ENCODE data around the gene SELENOM. TPM values are rescaled to one million over a fixed set of nuclear protein-coding genes. Genes with fewer than 3 reads are reported as not detected.
A peak's percentile ranks its signal among the peaks of the same experiment; 100 is the strongest.

The SELENOM gene
- 11.8 TPM for total RNA-seq

GRCh38 chr22:31107178-31107893 lies at the start of gene SELENOM:
TSS of gene SELENOM (minus strand) at chr22:31107568. CDS start at chr22:31107505, 63 bp downstream.
- FAIRE-seq (no peak), DNase-seq (ENCODE audit: low spot score in 2 of 2) (peak; percentile 91 to 98)

GRCh38 chr22:31155422-31155821 lies 48.1 kb upstream of the SELENOM start:
- DNase-seq (ENCODE audit: low spot score in 2 of 2) (no peak), FAIRE-seq (no peak)

GRCh38 chr22:31154975-31155374 lies 47.6 kb upstream of the SELENOM start:
- DNase-seq (ENCODE audit: low spot score in 2 of 2), result no peak
- FAIRE-seq, result no peak

- DNase-seq (ENCODE audit: low spot score in 2 of 2) (no peak), FAIRE-seq (no peak)
Measured at GRCh38 chr22:31153357-31153756, 46.0 kb upstream of the SELENOM start.

GRCh38 chr22:31151872-31152271 lies 44.5 kb upstream of the SELENOM start:
- DNase-seq (ENCODE audit: low spot score in 2 of 2), result no peak
- FAIRE-seq, result no peak

GRCh38 chr22:31150615-31151014 lies 43.2 kb upstream of the SELENOM start:
- DNase-seq (ENCODE audit: low spot score in 2 of 2) (no peak), FAIRE-seq (no peak)

GRCh38 chr22:31148953-31149627 lies 41.7 kb upstream of the SELENOM start:
- no peak for FAIRE-seq
- DNase-seq (ENCODE audit: low spot score in 2 of 2), result peak; percentile 55 to 83

GRCh38 chr22:31148488-31148887 lies 41.1 kb upstream of the SELENOM start:
- DNase-seq (ENCODE audit: low spot score in 2 of 2), result peak; percentile 4 to 27
- FAIRE-seq, result no peak

GRCh38 chr22:31144223-31144622 lies 36.9 kb upstream of the SELENOM start:
- DNase-seq (ENCODE audit: low spot score in 2 of 2) (no peak), FAIRE-seq (no peak)

GRCh38 chr22:31143537-31143936 lies 36.2 kb upstream of the SELENOM start:
- FAIRE-seq (no peak), DNase-seq (ENCODE audit: low spot score in 2 of 2) (peak in 1 of 2 donors; percentile 24)

- FAIRE-seq (no peak), DNase-seq (ENCODE audit: low spot score in 2 of 2) (peak in 1 of 2 donors; percentile 6)
Measured at GRCh38 chr22:31143038-31143437, 35.7 kb upstream of the SELENOM start.

- DNase-seq (ENCODE audit: low spot score in 2 of 2), result peak in 1 of 2 donors; percentile 4
- no peak for FAIRE-seq
Measured at GRCh38 chr22:31142285-31142684, 34.9 kb upstream of the SELENOM start.

GRCh38 chr22:31141551-31141950 lies 34.2 kb upstream of the SELENOM start:
- FAIRE-seq (no peak), DNase-seq (ENCODE audit: low spot score in 2 of 2) (no peak)

GRCh38 chr22:31140746-31141145 lies 33.4 kb upstream of the SELENOM start:
- FAIRE-seq, result no peak
- peak in 1 of 2 donors; percentile 2 for DNase-seq (ENCODE audit: low spot score in 2 of 2)

- DNase-seq (ENCODE audit: low spot score in 2 of 2), result peak in 1 of 2 donors; percentile 3
- no peak for FAIRE-seq
Measured at GRCh38 chr22:31139866-31140716, 32.7 kb upstream of the SELENOM start, which contains the start of gene PLA2G3. TSS of gene PLA2G3 (minus strand) at chr22:31140508. CDS start at chr22:31140354, 154 bp downstream.

- DNase-seq (ENCODE audit: low spot score in 2 of 2), result no peak
- no peak for FAIRE-seq
Measured at GRCh38 chr22:31139066-31139465, 31.7 kb upstream of the SELENOM start.

- FAIRE-seq (no peak), DNase-seq (ENCODE audit: low spot score in 2 of 2) (no peak)
Measured at GRCh38 chr22:31138126-31138525, 30.8 kb upstream of the SELENOM start.

- no peak for DNase-seq (ENCODE audit: low spot score in 2 of 2)
- no peak for FAIRE-seq
Measured at GRCh38 chr22:31137721-31138120, 30.4 kb upstream of the SELENOM start.

- FAIRE-seq, result no peak
- no peak for DNase-seq (ENCODE audit: low spot score in 2 of 2)
Measured at GRCh38 chr22:31136711-31137110, 29.3 kb upstream of the SELENOM start.

GRCh38 chr22:31136155-31136554 lies 28.8 kb upstream of the SELENOM start:
- peak in 1 of 2 donors; percentile 3 for DNase-seq (ENCODE audit: low spot score in 2 of 2)
- no peak for FAIRE-seq

- FAIRE-seq (no peak), DNase-seq (ENCODE audit: low spot score in 2 of 2) (peak in 1 of 2 donors; percentile 9)
Measured at GRCh38 chr22:31135706-31136105, 28.3 kb upstream of the SELENOM start.
